Omental fat pad (tissue), 4 donors: ENCODE results near the gene SLC48A1. TPM values are rescaled to one million over a fixed set of nuclear protein-coding genes. Genes with fewer than 3 reads are reported as not detected.

ENCODE experiments used
- ATAC-seq: fragments of 150-250 bp; one replicate; pipeline ENCODE4 v1.9.1; 2016; ENCODE audit warnings: mild to moderate bottlenecking, moderate library complexity; ENCODE audit not compliant: low FRiP score
- DNase-seq: peaks from one replicate; pipeline ENCODE4 v3.0.0-alpha.2; 2019; ENCODE audit warnings: low spot score
- CTCF ChIP-seq, 3 donors: fragments of 450-650 bp; IDR thresholded peaks; one replicate each; pipeline ENCODE4 v1.5.1; 2016 to 2017; ENCODE audit warnings: antibody characterized with exemption in 3 of 3, mild to moderate bottlenecking in 3 of 3, moderate library complexity in 2 of 3
- total RNA-seq, 4 donors: library from RNA; depleted of rRNA; stranded (reverse); fragments of >200 nt; gene quantifications; one replicate each; pipeline ENCODE4 v1.1.0, GENCODE V29; 2016

Gene SLC48A1
- total RNA-seq, 4 donors from 2014 or later = 27.6 to 50.3 (median 48.1) TPM

DNA sequence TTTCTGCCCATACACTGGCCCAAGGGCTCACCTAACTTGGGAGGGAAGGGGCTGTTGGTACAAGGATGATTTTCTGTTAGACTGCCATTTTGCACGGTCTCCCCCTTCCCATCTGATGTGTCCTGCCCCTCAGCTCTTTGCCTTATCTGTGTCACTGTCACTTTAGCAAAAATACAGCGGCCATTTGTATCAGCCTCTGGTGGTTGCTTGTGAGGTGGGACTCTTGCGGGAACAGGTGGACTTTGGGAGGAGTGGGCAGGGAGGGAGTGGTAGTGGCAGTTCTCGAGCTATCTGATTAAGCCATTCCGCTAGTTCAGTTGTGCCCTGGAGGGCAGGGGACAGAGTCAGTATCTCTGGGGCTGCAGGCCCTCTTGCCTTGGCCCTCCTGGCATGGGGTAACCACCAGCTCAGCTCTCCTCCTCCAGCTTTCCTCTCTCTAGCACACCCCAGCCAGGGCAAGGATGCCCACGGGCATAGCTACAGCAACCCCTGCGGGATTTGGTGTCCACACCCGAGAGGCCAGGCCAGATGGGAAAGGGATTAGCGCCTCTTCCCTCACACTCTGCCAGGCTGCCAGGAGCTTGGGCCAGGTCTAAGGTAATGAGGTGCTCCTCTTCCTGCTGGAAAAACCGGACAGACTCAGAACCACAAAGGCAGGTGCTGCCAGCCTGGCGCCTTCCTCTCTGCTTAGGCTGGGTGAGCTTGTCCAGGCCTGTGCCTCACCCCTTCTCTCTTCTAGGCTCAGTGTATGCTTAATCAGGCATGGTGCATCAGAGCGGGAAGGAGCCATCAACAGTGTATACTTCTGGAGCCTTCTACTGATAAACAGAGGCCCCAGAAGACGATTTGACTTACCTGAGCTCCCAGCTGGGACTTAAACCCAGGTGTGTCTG, 8.7 kb downstream of the SLC48A1 start:
- no peak for TF ChIP-seq CTCF (IDR thresholded peaks at IDR 0.05)
- no peak for ATAC-seq
- DNase-seq = no peak

DNA sequence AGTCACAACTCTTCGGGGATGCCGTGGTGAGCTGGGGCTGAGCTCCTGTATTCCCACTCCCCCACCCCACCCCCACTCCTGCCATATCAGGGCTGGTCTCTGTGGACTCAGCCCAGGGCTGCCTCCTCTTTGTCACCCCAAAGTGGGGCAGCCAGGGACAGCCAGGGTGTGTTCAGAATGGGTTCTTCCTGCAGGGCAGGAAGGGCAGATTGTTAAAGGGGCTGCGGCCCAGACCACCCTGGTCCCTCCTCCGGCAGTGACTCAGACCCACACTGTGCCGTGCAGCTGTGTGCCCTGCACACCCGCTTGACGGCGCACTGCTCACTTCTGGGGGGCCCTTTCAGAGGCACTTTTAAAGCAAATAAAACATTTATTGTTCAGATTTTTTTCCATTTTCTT, 9.3 kb downstream of the SLC48A1 start:
- ATAC-seq (no peak), DNase-seq (no peak)

GRCh38 chr12:47783024-47783755, 10.2 kb downstream of the SLC48A1 start:
- ATAC-seq (no peak), DNase-seq (no peak)
- no peak for TF ChIP-seq CTCF (IDR thresholded peaks at IDR 0.05)

More for the DNA sequence above, 9.3 kb downstream of the SLC48A1 start:
- TF ChIP-seq CTCF (IDR thresholded peaks at IDR 0.05) = no peak

DNA sequence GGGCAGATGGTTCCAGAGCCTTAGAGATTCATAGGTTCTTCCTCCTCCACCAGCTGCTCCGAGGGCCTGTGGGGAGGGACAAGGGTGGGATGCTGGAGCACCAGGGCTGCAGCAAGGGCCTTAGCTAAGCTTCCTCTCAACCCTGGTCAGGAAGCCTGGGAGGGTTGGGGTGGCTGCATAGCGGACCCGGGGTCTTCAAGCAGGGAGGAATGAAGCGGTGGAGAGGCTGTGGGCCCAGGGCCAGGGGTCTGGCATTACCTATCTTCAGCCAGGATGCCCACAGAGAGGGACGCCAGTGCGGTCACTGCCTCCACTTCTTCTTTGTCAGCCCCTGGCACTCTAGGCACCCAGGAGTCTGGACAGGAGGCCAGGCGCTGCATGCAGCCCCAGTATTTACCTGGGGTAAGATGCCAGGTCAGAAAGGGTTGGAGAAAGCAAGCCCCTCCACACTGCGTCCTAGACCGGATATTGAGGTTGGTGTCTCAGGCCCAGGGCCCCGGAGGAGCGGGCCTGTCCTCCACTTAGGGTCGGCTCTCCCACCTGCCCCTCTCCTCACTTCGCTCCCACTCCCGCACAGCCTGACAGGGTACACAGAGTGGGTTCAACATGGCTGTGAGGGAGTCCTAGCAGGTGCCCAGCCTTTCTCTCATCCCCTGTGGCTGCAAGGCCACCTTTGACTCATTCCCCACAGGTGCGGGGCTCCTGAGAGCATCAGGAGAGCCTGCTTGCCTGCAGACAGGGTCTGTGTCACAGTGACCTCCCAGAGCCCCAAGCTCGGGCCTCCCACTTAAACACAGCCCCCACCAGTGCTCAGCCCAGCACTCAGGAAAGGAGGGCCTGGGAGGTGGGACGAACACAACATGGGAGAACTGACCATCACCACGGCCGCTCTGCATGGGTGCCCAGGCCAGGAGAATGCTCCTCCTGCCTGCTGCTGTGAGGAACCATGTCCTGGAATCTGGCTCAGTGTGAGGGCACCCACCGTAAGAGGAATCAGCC, 11.1 kb downstream of the SLC48A1 start:
- ATAC-seq = no peak

DNA sequence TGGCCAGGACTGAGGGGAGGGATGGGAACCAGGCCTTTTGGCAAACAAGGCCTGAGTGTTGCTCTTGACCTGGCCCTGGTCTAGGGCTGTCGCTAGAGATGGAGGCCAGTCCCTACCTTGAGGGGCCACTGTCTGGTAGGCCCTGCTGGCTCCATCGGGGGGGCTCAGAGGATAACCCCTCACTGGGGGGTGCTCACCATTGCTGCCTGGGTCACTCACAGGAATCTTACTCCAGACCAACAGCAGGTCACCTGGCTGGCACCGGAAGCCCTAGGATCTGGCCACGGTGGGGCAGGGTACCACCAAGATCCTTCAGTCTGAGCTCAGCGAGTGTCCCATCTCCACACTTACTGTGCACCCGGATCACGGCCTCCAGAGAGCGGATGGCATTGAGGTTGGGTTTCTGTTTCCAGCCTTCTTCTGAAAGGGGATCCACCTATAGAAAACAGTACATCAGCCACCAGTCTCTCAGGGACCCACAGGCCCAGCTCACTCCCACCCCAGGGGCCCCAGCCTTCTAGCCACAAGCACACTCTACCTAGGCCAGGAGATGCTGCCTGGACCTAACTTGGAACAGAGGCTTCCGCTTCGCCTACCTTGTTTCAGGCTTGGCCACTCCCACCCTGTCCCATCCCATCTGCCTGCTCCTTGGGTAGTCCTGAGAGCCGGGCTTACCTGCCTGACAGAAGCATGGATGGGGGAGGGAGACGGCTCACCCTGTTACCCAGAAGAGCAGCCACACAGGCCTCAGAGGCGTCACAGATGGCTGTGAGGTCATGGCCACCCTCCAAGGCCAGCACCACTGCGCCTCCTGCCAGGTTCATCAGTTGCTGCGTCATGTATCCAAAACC, 12.2 kb downstream of the SLC48A1 start:
- no peak for DNase-seq
- TF ChIP-seq CTCF (IDR thresholded peaks at IDR 0.05) = no peak
- no peak for ATAC-seq

More for the DNA sequence above, 11.1 kb downstream of the SLC48A1 start:
- DNase-seq = no peak
- no peak for TF ChIP-seq CTCF (IDR thresholded peaks at IDR 0.05)
